Measurements from ENCODE around the gene BUD23.

DNA sequence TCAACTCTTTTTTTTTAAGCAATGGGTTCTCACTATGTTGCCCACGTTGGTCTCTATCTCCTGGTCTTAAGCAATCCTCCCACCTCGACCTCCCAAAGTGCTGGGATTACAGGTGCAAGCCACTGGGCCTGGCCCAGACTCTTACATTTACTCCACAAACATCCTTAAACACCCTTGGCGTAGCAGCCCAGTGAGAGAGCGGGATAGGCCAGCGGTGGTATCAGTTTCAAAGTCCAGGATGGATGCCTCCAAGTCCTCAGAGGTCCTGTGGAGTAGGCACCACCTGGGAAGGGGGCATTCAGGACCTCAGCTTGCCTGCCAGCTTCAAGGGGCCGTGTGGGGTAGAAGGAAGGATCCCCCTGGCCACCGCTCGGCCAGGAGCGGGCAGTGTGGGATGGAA lies 33.8 kb upstream of the BUD23 start:
- TF ChIP-seq YY1 (IDR thresholded peaks at IDR 0.05; ENCODE audit: extremely low read depth, insufficient replicate concordance, low read depth, low read length): no peak
- TF ChIP-seq, protein P1, sequence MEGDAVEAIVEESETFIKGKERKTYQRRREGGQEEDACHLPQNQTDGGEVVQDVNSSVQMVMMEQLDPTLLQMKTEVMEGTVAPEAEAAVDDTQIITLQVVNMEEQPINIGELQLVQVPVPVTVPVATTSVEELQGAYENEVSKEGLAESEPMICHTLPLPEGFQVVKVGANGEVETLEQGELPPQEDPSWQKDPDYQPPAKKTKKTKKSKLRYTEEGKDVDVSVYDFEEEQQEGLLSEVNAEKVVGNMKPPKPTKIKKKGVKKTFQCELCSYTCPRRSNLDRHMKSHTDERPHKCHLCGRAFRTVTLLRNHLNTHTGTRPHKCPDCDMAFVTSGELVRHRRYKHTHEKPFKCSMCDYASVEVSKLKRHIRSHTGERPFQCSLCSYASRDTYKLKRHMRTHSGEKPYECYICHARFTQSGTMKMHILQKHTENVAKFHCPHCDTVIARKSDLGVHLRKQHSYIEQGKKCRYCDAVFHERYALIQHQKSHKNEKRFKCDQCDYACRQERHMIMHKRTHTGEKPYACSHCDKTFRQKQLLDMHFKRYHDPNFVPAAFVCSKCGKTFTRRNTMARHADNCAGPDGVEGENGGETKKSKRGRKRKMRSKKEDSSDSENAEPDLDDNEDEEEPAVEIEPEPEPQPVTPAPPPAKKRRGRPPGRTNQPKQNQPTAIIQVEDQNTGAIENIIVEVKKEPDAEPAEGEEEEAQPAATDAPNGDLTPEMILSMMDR (IDR thresholded peaks at IDR 0.05 in 2 of 3, conservative IDR thresholded peaks at IDR 0.05 in 1 of 3; ENCODE audit: borderline replicate concordance in 1 of 3, insufficient read depth in 1 of 3, low read depth in 2 of 3, low read length in 2 of 3): no peak
